ENCODE data around the gene EEPD1.

- TF ChIP-seq, protein P1, sequence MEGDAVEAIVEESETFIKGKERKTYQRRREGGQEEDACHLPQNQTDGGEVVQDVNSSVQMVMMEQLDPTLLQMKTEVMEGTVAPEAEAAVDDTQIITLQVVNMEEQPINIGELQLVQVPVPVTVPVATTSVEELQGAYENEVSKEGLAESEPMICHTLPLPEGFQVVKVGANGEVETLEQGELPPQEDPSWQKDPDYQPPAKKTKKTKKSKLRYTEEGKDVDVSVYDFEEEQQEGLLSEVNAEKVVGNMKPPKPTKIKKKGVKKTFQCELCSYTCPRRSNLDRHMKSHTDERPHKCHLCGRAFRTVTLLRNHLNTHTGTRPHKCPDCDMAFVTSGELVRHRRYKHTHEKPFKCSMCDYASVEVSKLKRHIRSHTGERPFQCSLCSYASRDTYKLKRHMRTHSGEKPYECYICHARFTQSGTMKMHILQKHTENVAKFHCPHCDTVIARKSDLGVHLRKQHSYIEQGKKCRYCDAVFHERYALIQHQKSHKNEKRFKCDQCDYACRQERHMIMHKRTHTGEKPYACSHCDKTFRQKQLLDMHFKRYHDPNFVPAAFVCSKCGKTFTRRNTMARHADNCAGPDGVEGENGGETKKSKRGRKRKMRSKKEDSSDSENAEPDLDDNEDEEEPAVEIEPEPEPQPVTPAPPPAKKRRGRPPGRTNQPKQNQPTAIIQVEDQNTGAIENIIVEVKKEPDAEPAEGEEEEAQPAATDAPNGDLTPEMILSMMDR (IDR thresholded peaks at IDR 0.05) = no peak
- no peak for TF ChIP-seq POLR2A (IDR thresholded peaks at IDR 0.05)
These were observed 83.0 kb downstream of the EEPD1 start for GRCh38 chr7:36236073-36236472.
